Naive thymus-derived CD8-positive, alpha-beta T cell (primary cell): Measurements from ENCODE around the gene OTOG. TPM values are rescaled to one million over a fixed set of nuclear protein-coding genes. Genes with fewer than 3 reads are reported as not detected.

Experiments
- ATAC-seq, 2 donors: fragments of 150-1000 bp; cut with Tn5 transposase in 1 of 2; sonication (Bioruptor Pico), chemical (Tn5 transposase) in 1 of 2; 1 replicate in 1 of 2; 2 replicates in 1 of 2; pipeline ENCODE4 v1.10.0; 2021; ENCODE audit warnings: mild to moderate bottlenecking in 2 of 2, moderate library complexity in 2 of 2
- POLR2A ChIA-PET: fragments of 350-600 bp; sonication (Branson Sonifier 250); formaldehyde crosslinking; loops from one replicate; lab custom pipeline; 2021; ENCODE audit warnings: antibody characterized with exemption; lab: Charles Lee
- DNase-seq, 10 donors: peaks; one replicate each; pipeline versions ENCODE4 v3.0.0 to v3.0.0-alpha.2; 2020 to 2022
- H3K27ac Mint-ChIP-seq, 10 donors: one replicate each; pipeline ENCODE4 v1.8.0; 2020 to 2022; ENCODE audit warnings: mild to moderate bottlenecking in 10 of 10, mixed read lengths in 10 of 10, moderate library complexity in 4 of 10, inconsistent platforms in 1 of 10
- H3K27me3 Mint-ChIP-seq, 5 donors: one replicate each; pipeline ENCODE4 v1.8.0; 2021 to 2022; ENCODE audit warnings: mixed read lengths in 5 of 5
- H3K36me3 Mint-ChIP-seq, 3 donors: one replicate each; pipeline ENCODE4 v1.8.0; 2020 to 2022; ENCODE audit warnings: mixed read lengths in 3 of 3, mild to moderate bottlenecking in 2 of 3, inconsistent platforms in 1 of 3
- H3K4me1 Mint-ChIP-seq, 4 donors: one replicate each; pipeline ENCODE4 v1.8.0; 2021 to 2022; ENCODE audit warnings: mixed read lengths in 4 of 4
- H3K4me3 Mint-ChIP-seq, 10 donors: one replicate each; pipeline ENCODE4 v1.8.0; 2020 to 2022; ENCODE audit warnings: mild to moderate bottlenecking in 10 of 10, mixed read lengths in 10 of 10, moderate library complexity in 6 of 10, inconsistent platforms in 1 of 10
- H3K9me3 Mint-ChIP-seq, 9 donors: one replicate each; pipeline ENCODE4 v1.8.0; 2020 to 2022; ENCODE audit warnings: mixed read lengths in 9 of 9, mild to moderate bottlenecking in 3 of 9, inconsistent platforms in 1 of 9, moderate library complexity in 1 of 9
- polyA plus RNA-seq, 3 donors: library from polyadenylated mRNA; unstranded; fragments of 300-500 nt; fragmentation: Illumina TruSeq; gene quantifications; one replicate each; pipeline ENCODE4 v1.2.3, GENCODE V29; 2021
- total RNA-seq, 8 experiments: library from RNA in 2 of 8; stranded (reverse) in 2 of 8; gene quantifications; one replicate each; pipeline ENCODE4 v1.2.3 and lab custom pipeline; 2021 to 2026

OTOG gene
- total and polyA plus RNA-seq, 5 experiments from 2014 or later, result not detected

DNA sequence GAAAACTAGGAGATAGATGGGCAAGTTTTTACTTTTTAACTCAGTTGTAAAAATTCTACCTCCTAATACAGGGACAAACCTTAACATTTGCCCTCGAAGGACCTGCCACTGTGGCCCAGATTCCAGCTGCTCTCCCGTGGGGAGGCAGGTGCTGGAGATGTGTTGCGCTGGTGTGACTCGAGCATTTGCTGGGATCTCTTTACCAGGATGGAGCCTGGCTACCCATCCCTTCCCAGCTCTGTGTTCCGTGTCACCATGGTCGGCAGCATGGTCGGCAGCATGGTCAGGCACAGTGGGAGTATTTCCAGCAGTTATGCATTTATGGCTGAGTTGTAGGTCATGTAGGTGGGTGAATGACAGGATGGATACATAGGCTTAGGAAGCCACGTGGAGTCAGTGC, 41.1 kb downstream of the OTOG start:
- no peak overlapping the region for H3K27ac Mint-ChIP-seq
- ATAC-seq (no peak), DNase-seq (peak in 1 of 10 donors; percentile 3)
- no peaks in the 10 kb centered on the region for H3K36me3 Mint-ChIP-seq
- POLR2A ChIA-PET, result no interaction called here
- no peaks in the 10 kb centered on the region for H3K4me1 Mint-ChIP-seq
- H3K4me3 Mint-ChIP-seq, result no peak overlapping the region
- H3K9me3 Mint-ChIP-seq, result no peaks in the 10 kb centered on the region
- H3K27me3 Mint-ChIP-seq, result peaks cover 5 to 18% (median 11%) of the 10 kb centered on the region in 5 donors

DNA sequence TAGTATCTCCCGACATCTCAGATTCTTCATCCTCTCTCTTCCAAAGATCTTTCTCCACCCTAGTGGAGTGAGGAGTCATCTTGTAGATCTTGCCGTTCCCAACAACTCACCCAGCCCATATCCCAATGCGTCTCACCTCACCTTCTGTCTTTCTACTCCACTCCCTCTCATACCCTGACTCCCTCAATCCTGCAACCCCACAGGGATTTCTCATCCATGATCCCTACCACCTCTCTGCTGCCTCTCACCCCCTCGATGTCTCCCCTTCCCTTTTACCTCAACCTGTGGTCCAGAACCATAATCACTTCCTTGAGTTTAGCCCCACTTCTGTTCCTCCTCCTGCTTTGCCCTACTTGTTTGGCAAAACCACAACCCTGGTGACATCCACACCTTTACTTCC, 41.7 kb downstream of the OTOG start:
- H3K4me1 Mint-ChIP-seq, result no peaks in the 10 kb centered on the region
- no peak for ATAC-seq
- peaks cover 5 to 18% (median 12%) of the 10 kb centered on the region in 5 donors for H3K27me3 Mint-ChIP-seq
- H3K36me3 Mint-ChIP-seq, result no peaks in the 10 kb centered on the region
- peak in 1 of 10 donors; percentile 3 for DNase-seq
- no peak overlapping the region for H3K27ac Mint-ChIP-seq
- POLR2A ChIA-PET, result no interaction called here
- H3K4me3 Mint-ChIP-seq, result no peak overlapping the region
- no peaks in the 10 kb centered on the region for H3K9me3 Mint-ChIP-seq

DNA sequence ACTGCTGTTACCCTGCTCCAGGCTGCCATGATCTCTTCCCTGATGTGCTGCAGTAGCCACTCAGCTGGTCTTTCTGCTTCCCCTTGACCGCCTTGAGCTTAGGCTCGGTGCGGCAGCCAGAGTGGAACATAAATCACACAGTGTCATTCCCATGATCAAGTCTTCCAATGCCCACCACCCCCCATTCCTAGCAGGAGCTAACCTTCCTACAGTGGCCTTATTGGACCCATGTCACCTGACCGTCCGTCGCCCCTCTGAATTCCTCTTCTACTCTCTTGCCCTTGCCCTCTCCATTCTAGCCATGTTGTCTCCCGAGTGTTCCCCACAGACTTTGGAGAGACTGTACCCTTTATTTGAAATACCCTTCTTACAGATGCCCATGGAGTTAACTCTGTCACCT, 43.4 kb downstream of the OTOG start:
- POLR2A ChIA-PET, result no interaction called here
- Mint-ChIP-seq H3K4me1 (no peaks in the 10 kb centered on the region), H3K4me3 (no peak overlapping the region), H3K36me3 (peaks cover 0 to 2% (median 0%) of the 10 kb centered on the region in 3 donors), H3K9me3 (peaks cover 0 to 3% (median 0%) of the 10 kb centered on the region in 9 donors), H3K27ac (no peak overlapping the region), H3K27me3 (peaks cover 6 to 28% (median 12%) of the 10 kb centered on the region in 5 donors)
- ATAC-seq (no peak), DNase-seq (peak in 2 of 10 donors; percentile 2 to 15)

DNA sequence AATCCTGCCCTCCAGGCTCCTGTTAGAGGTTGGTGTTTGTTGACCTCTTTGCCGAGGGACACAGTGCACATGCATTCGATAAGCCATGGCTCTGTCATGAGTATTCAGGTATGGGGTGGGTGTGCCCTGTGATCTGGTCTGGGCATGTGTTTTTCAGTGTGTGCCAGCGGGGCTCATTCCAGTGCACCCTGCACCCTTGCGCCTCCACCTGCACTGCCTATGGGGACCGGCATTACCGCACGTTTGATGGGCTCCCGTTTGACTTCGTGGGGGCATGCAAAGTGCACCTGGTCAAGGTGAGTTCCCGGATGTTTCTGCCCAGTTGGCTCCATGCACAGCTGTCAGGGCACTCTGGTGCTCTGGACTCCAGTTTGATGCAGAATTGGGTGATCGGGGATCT, 44.2 kb downstream of the OTOG start:
- peaks cover 6 to 21% (median 16%) of the 10 kb centered on the region in 5 donors for H3K27me3 Mint-ChIP-seq
- DNase-seq (peak in 2 of 10 donors; percentile 5 to 34), ATAC-seq (no peak)
- POLR2A ChIA-PET, result no interaction called here
- no peak overlapping the region for H3K4me3 Mint-ChIP-seq
- H3K4me1 Mint-ChIP-seq, result no peaks in the 10 kb centered on the region
- peaks cover 0 to 3% (median 0%) of the 10 kb centered on the region in 9 donors for H3K9me3 Mint-ChIP-seq
- H3K36me3 Mint-ChIP-seq, result peaks cover 0 to 2% (median 0%) of the 10 kb centered on the region in 3 donors
- no peak overlapping the region for H3K27ac Mint-ChIP-seq

DNA sequence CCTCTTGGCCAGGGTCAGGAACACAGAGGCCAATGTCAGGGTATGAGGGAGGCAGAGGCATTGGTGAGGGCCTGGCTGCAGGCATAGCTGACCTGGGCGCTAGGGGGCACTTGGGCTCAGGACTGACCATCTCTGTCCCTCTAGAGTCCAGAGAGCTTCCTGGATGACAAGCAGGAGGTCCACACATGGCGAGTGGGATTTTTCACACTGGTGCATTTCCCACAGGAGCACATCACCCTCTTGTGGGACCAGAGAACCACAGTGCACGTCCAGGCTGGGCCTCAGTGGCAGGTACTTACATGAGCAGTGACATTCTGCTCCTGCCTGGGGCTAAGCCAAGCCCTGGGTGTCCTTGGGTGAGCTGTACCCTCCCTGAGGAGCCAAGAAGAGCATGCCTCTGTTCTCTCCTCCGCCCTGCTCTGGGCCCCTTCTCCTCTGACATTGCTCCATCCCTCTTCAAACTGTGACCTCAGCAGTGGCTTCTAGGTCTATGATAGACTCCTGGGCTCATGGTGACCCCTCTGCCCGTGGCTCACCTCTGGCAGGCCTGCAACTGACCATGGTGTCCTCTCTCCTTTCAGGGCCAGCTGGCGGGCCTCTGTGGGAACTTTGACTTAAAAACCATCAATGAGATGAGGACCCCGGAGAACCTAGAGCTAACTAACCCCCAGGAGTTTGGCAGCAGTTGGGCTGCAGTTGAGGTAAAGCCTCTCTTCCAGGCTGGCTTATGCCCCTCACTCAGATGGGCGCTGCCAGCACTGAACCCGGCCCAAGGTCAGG, 46.6 kb downstream of the OTOG start:
- peaks cover 0 to 3% (median 0%) of the 10 kb centered on the region in 9 donors for H3K9me3 Mint-ChIP-seq
- POLR2A ChIA-PET, result no interaction called here
- H3K4me1 Mint-ChIP-seq, result no peaks in the 10 kb centered on the region
- H3K27ac Mint-ChIP-seq, result no peak overlapping the region
- H3K36me3 Mint-ChIP-seq, result peaks cover 0 to 2% (median 0%) of the 10 kb centered on the region in 3 donors
- DNase-seq, result peak in 2 of 10 donors; percentile 8 to 53
- no peak for ATAC-seq
- H3K27me3 Mint-ChIP-seq, result peaks cover 6 to 18% (median 11%) of the 10 kb centered on the region in 5 donors
- no peak overlapping the region for H3K4me3 Mint-ChIP-seq

DNA sequence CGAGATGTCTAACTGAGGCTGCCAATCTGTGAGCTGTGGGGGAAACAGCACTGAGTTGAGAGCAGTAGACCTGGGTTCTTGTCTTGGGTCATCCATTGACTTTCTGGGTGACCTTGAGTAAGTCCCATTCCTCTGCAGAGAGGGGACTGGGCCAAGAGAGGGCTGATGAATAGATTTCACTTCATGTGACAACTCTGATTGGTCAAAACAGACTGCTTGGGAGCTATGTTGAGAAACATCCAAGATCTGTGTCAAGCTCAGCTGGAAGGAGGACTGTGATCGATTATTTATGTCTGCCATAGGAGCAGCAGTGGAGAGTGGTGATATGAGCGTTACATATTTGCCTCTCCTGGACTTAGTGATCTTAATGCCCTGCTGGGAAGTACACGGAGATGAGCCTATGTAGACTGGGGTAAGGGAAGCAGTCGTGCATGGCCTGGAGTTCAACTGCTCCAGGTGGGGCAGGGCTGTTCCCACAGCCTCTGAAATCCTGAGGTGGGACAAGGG, 47.7 kb downstream of the OTOG start:
- Mint-ChIP-seq H3K27me3 (peaks cover 6 to 21% (median 13%) of the 10 kb centered on the region in 5 donors), H3K9me3 (peaks cover 0 to 3% (median 0%) of the 10 kb centered on the region in 9 donors), H3K4me1 (peaks cover 0 to 2% (median 0%) of the 10 kb centered on the region in 4 donors), H3K4me3 (no peak overlapping the region), H3K27ac (no peak overlapping the region), H3K36me3 (peaks cover 0 to 2% (median 0%) of the 10 kb centered on the region in 3 donors)
- ATAC-seq (no peak), DNase-seq (peak in 1 of 10 donors; percentile 19)
- POLR2A ChIA-PET, result no interaction called here

DNA sequence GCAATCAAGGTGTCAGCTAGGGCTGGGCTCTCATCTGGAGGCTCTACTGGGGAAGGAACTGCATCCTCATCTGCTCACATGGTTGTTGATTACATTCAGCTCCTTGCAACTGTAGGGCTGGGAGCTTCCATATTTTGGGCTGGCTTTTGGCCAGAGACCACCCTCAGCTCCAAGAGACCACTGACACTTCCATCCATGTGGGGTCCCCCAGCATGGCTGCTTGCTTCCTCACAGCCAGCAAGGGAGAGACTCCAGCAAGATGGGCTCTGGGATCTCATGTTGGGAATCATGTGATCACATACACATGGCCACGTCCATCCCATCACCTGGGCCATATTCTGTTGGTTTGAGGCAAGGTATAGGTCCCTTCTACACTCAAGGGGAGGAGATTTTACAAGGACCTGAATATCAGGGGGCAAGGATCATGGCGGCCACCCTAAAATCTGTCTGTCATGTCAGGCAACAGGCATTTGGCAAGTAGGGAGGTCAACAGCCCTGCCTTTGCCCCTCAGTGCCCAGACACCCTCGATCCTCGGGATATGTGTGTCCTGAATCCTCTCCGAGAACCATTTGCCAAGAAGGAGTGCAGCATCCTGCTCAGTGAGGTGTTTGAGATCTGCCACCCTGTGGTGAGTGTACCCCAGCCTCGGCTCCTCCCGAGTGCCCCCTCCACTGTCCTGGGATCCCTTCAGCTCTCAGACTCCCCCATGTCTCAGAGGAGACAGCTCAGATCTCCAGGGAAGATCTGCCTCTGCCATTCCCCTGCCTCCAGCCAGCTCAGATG, 48.7 kb downstream of the OTOG start:
- DNase-seq (peak in 2 of 10 donors; percentile 12 to 55), ATAC-seq (no peak)
- Mint-ChIP-seq H3K9me3 (peaks cover 0 to 3% (median 0%) of the 10 kb centered on the region in 9 donors), H3K27me3 (peaks cover 6 to 21% (median 14%) of the 10 kb centered on the region in 5 donors), H3K27ac (peak overlapping the region in 2 of 10 donors; percentile 35 to 81), H3K4me3 (no peak overlapping the region), H3K36me3 (peaks cover 0 to 2% (median 0%) of the 10 kb centered on the region in 3 donors), H3K4me1 (peaks cover 0 to 2% (median 0%) of the 10 kb centered on the region in 4 donors)
- POLR2A ChIA-PET, result no interaction called here

DNA sequence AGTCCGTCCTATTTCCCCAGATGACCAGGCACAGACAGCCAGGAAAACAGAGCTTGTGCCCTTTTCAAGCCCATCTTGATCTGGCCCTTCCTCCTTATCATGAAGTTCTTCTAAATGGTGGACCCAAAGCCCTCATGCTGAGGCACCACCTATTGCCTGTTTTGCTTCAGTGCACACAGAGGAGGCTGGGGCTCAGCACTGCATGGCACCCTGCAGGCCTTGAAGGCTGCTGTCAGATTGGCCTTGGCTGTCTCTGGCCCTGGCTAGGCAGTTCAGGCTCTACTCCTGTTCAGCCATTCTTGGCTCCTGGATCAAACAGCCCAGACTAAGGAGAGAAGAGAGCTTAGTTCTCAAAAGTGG, 49.2 kb downstream of the OTOG start:
- POLR2A ChIA-PET, result no interaction called here
- Mint-ChIP-seq H3K9me3 (peaks cover 0 to 3% (median 0%) of the 10 kb centered on the region in 9 donors), H3K27ac (peak overlapping the region in 1 of 10 donors; percentile 35), H3K36me3 (peaks cover 0 to 2% (median 0%) of the 10 kb centered on the region in 3 donors), H3K4me3 (no peak overlapping the region), H3K27me3 (peaks cover 7 to 26% (median 18%) of the 10 kb centered on the region in 5 donors), H3K4me1 (peaks cover 0 to 4% (median 0%) of the 10 kb centered on the region in 4 donors)
- ATAC-seq (no peak), DNase-seq (no peak)

DNA sequence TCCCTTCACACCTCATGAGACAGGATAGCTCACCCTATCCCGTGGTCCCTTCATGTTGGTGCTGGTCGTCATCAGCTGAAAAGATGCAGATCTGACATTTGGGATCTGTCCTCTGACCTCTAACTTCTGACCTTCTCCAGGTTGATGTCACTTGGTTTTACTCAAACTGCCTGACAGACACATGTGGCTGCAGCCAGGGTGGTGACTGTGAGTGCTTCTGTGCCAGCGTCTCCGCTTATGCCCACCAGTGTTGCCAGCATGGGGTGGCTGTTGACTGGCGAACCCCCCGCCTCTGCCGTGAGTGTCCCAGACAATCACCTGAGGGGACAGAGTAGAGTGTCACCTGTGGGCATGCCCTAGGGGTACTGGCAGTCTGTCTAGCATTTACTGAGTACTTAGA, 49.7 kb downstream of the OTOG start:
- Mint-ChIP-seq H3K27me3 (peaks cover 7 to 28% (median 14%) of the 10 kb centered on the region in 5 donors), H3K4me1 (peaks cover 0 to 4% (median 0%) of the 10 kb centered on the region in 4 donors), H3K9me3 (peaks cover 0 to 3% (median 0%) of the 10 kb centered on the region in 9 donors), H3K36me3 (peaks cover 0 to 2% (median 0%) of the 10 kb centered on the region in 3 donors), H3K27ac (no peak overlapping the region), H3K4me3 (no peak overlapping the region)
- ATAC-seq (no peak), DNase-seq (peak in 1 of 10 donors; percentile 23)
- POLR2A ChIA-PET, result no interaction called here

DNA sequence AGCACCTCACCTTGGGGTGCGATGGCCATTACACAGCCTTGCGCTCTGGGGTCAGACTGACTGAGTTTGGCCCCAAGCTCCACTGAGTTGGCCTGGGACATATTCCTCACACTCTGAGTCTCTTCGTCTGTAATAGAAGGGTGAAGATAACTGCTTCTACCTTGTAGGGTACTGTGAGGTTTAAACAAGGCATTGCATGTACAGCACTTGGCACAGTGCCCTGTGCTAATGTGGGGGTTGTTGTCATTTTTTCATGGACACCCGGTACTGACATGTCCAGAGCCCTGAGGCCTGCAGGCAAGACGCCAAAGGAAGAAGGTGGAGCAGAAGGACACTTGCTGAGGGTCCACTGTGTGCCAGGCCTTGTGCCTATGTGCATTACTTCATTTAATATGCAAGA, 50.7 kb downstream of the OTOG start:
- no peak for ATAC-seq
- POLR2A ChIA-PET, result no interaction called here
- no peak overlapping the region for H3K27ac Mint-ChIP-seq

DNA sequence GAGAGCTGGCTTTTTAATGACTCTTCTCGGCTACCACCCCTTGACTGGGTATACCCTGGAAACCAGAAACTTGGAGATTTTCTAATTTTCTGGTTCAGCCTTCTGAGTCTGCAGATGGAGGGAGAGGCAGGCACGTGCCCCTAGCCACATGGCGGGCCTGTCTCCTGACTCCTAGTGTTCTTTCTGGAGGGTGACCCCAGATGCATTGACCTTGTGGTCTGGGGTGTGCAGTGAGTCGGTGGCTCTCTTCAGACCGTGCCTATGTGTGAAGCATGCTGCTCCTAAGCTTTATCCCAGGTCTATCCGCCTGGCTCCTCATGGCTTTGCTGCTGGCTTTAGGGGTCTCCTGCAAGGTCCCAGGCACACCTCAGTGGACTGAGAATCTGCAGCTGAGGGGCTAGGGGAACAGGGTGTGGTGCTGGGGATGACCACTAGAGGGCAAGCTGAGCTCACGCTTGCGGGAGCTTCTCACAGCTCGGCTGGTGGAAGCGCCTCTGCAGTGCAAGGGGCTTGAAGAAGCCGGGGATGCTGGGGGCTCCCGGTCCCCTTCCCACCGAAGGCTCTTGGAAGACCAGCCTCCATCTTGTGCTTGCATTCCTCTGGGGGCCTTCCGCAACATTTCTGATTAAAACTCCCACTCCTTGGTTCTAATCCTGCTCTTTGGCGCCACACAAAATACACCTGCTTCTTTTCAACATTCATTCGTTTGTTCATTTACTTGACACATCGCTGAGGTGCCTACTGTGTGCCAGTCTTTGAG, 51.8 kb downstream of the OTOG start:
- peak; percentile 72 to 80 for ATAC-seq

More for the DNA sequence above, 50.7 kb downstream of the OTOG start:
- Mint-ChIP-seq H3K9me3 (peaks cover 0 to 3% (median 0%) of the 10 kb centered on the region in 9 donors), H3K4me3 (no peak overlapping the region), H3K27me3 (peaks cover 3 to 28% (median 12%) of the 10 kb centered on the region in 5 donors), H3K4me1 (peaks cover 0 to 4% (median 0%) of the 10 kb centered on the region in 4 donors), H3K36me3 (peaks cover 0 to 2% (median 0%) of the 10 kb centered on the region in 3 donors)
- no peak for DNase-seq

DNA sequence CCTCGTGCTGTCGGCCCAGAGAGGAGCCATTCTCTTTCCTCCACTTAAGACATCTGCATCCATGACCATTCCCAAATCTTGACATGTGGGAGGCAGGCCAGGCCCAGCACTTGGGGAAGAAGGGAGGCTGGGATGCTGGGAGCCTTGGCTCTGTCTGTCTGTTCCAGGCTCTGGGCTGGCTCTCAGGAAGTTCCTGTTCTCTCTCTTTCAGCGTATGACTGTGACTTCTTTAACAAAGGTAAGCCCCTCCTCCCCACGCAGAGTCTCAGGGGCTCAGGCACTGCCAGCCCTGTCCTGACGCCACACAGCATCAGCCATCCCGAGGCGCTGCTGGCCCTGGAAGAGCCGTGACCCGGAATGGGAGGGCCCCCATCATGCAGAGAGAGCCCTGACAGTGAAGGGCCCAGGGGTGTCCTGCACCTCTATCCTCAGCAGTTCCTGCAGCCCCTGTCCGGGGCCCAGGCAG, 52.4 kb downstream of the OTOG start:
- DNase-seq (peak in 1 of 10 donors; percentile 12), ATAC-seq (no peak)
- H3K27ac Mint-ChIP-seq, result no peak overlapping the region
- peaks cover 0 to 4% (median 0%) of the 10 kb centered on the region in 4 donors for H3K4me1 Mint-ChIP-seq
- POLR2A ChIA-PET, result no interaction called here
- H3K9me3 Mint-ChIP-seq, result no peaks in the 10 kb centered on the region
- no peak overlapping the region for H3K4me3 Mint-ChIP-seq
- peaks cover 1 to 21% (median 8%) of the 10 kb centered on the region in 5 donors for H3K27me3 Mint-ChIP-seq
- no peaks in the 10 kb centered on the region for H3K36me3 Mint-ChIP-seq

More for the DNA sequence above, 51.8 kb downstream of the OTOG start:
- Mint-ChIP-seq H3K27me3 (peaks cover 1 to 27% (median 12%) of the 10 kb centered on the region in 5 donors), H3K4me3 (no peak overlapping the region), H3K27ac (no peak overlapping the region), H3K36me3 (peaks cover 0 to 2% (median 0%) of the 10 kb centered on the region in 3 donors), H3K4me1 (peaks cover 0 to 4% (median 0%) of the 10 kb centered on the region in 4 donors), H3K9me3 (peaks cover 0 to 3% (median 0%) of the 10 kb centered on the region in 9 donors)
- POLR2A ChIA-PET, result no interaction called here
- DNase-seq, result peak; percentile 19 to 75 (median 49)
